CD14-positive monocyte (primary cell): ENCODE measurements around the gene RIC8A. TPM values are rescaled to one million over a fixed set of nuclear protein-coding genes. Genes with fewer than 3 reads are reported as not detected.

ENCODE experiments used
- DNase-seq, 3 donors: peaks; one replicate each; pipeline ENCODE4 v3.0.0-alpha.2; 2011 to 2022
- H2AFZ ChIP-seq: 2 replicates; pipeline ENCODE4 v1.6.0; 2012; ENCODE audit warnings: mild to moderate bottlenecking, low read depth, low read length, inconsistent platforms; ENCODE audit not compliant: insufficient read depth, poor library complexity, severe bottlenecking
- H3K27ac ChIP-seq, 2 donors: 1 replicate in 1 of 2; 2 replicates in 1 of 2; pipeline ENCODE4 v1.5.1; 2012 to 2013; ENCODE audit warnings: low read length in 2 of 2, control low read depth in 1 of 2, inconsistent platforms in 1 of 2, low read depth in 1 of 2, mild to moderate bottlenecking in 1 of 2
- H3K27me3 ChIP-seq, 2 donors: one replicate each; pipeline versions ENCODE4 v1.6.0 to v1.6.1; 2011 to 2013; ENCODE audit warnings: low read length in 2 of 2; ENCODE audit not compliant: control insufficient read depth in 2 of 2, insufficient read depth in 2 of 2
- H3K36me3 ChIP-seq, 2 donors: replicated peaks in 1 of 2; 1 replicate in 1 of 2; 2 replicates in 1 of 2; pipeline versions ENCODE4 v1.5.1 to v1.6.1; 2012 to 2013; ENCODE audit warnings: low read length in 2 of 2, control low read depth in 1 of 2, inconsistent platforms in 1 of 2, mild to moderate bottlenecking in 1 of 2; ENCODE audit not compliant: insufficient read depth in 2 of 2, control insufficient read depth in 1 of 2
- H3K4me1 ChIP-seq, 2 donors: 1 replicate in 1 of 2; 2 replicates in 1 of 2; pipeline versions ENCODE4 v1.5.1 to v1.6.1; 2012 to 2013; ENCODE audit warnings: low read length in 2 of 2, control low read depth in 1 of 2, inconsistent platforms in 1 of 2, mild to moderate bottlenecking in 1 of 2, moderate library complexity in 1 of 2; ENCODE audit not compliant: insufficient read depth in 2 of 2, control insufficient read depth in 1 of 2
- H3K4me2 ChIP-seq: replicated peaks from 2 replicates; pipeline ENCODE3; 2012; ENCODE audit warnings: low read length, moderate library complexity, mild to moderate bottlenecking; ENCODE audit not compliant: poor library complexity, severe bottlenecking; ENCODE audit errors: extremely low read depth
- H3K4me3 ChIP-seq, 3 experiments: fragments of 200-600 bp in 1 of 3; sonication (generic) in 1 of 3; replicated peaks in 1 of 3; 1 replicate in 2 of 3; 2 replicates in 1 of 3; pipeline ENCODE4 v1.5.1; 2011 to 2013; ENCODE audit warnings: low read length in 3 of 3, mild to moderate bottlenecking in 3 of 3, control low read depth in 2 of 3, low read depth in 2 of 3, inconsistent platforms in 1 of 3, moderate library complexity in 1 of 3
- H3K79me2 ChIP-seq: 2 replicates; pipeline ENCODE4 v1.6.0; 2012; ENCODE audit warnings: mild to moderate bottlenecking, control low read depth, inconsistent platforms, low read length, moderate library complexity; ENCODE audit not compliant: insufficient read depth
- H3K9ac ChIP-seq: 2 replicates; pipeline ENCODE4 v1.6.0; 2017; ENCODE audit warnings: low read length, mild to moderate bottlenecking; ENCODE audit not compliant: insufficient read depth, poor library complexity, severe bottlenecking
- H3K9me3 ChIP-seq, 2 donors: replicated peaks in 1 of 2; 1 replicate in 1 of 2; 2 replicates in 1 of 2; pipeline versions ENCODE4 v1.5.1 to v1.6.1; 2012 to 2013; ENCODE audit warnings: low read length in 2 of 2, control low read depth in 1 of 2; ENCODE audit not compliant: control insufficient read depth in 1 of 2, insufficient read depth in 1 of 2
- H4K20me1 ChIP-seq: 2 replicates; pipeline ENCODE4 v1.6.0; 2012; ENCODE audit warnings: mild to moderate bottlenecking, low read length, control low read depth, moderate library complexity; ENCODE audit not compliant: insufficient read depth
- H3K27ac Mint-ChIP-seq, 7 donors: one replicate each; pipeline ENCODE4 v1.8.0; 2020; ENCODE audit warnings: mild to moderate bottlenecking in 7 of 7, mixed read lengths in 7 of 7, moderate library complexity in 6 of 7, inconsistent platforms in 2 of 7
- H3K27me3 Mint-ChIP-seq, 3 donors: one replicate each; pipeline ENCODE4 v1.8.0; 2021 to 2022; ENCODE audit warnings: low read depth in 3 of 3, mild to moderate bottlenecking in 3 of 3, mixed read lengths in 3 of 3, moderate library complexity in 3 of 3, inconsistent platforms in 1 of 3
- H3K36me3 Mint-ChIP-seq, 2 donors: one replicate each; pipeline ENCODE4 v1.8.0; 2020; ENCODE audit warnings: mixed read lengths in 2 of 2, inconsistent platforms in 1 of 2, mild to moderate bottlenecking in 1 of 2
- H3K4me1 Mint-ChIP-seq: one replicate; pipeline ENCODE4 v1.8.0; 2020; ENCODE audit warnings: mild to moderate bottlenecking, mixed read lengths
- H3K4me3 Mint-ChIP-seq, 2 donors: one replicate each; pipeline ENCODE4 v1.8.0; 2020; ENCODE audit warnings: mild to moderate bottlenecking in 2 of 2, mixed read lengths in 2 of 2, moderate library complexity in 1 of 2
- H3K9me3 Mint-ChIP-seq, 7 donors: one replicate each; pipeline ENCODE4 v1.8.0; 2020 to 2022; ENCODE audit warnings: mixed read lengths in 7 of 7, mild to moderate bottlenecking in 6 of 7, moderate library complexity in 6 of 7, inconsistent platforms in 2 of 7
- WGBS: methylation state at CpG from one replicate; pipeline ENCODE4 v1.1.5; 2013; ENCODE audit warnings: missing lambda C conversion rate; ENCODE audit not compliant: insufficient coverage; 5-methylcytosine and 5-hydroxymethylcytosine counted together
- intact Hi-C, 2 donors: fragments of 100-400 bp; cut with micrococcal nuclease; formaldehyde crosslinking; loops; one replicate each; pipeline versions ENCODE4 v1.15.0 to v1.15.1; 2023
- polyA plus RNA-seq, 3 donors: library from polyadenylated mRNA; depleted of rRNA in 1 of 3; unstranded in 2 of 3; stranded (reverse) in 1 of 3; fragments of 300-500 nt in 2 of 3; fragments of >200 nt in 1 of 3; fragmentation: Illumina TruSeq in 2 of 3; gene quantifications; 1 replicate in 2 of 3; 2 replicates in 1 of 3; pipeline ENCODE4 v1.2.3, GENCODE V29; 2012 to 2021
- TF ChIP-seq, protein P1 (sequence below): fragments of 200-600 bp; IDR thresholded peaks from one replicate; pipeline ENCODE4 v1.8.0; 2022; ENCODE audit warnings: antibody characterized with exemption, mild to moderate bottlenecking

RIC8A gene
- polyA plus RNA-seq, 3 donors = 51.1 to 79.1 (median 56.5) TPM

DNA sequence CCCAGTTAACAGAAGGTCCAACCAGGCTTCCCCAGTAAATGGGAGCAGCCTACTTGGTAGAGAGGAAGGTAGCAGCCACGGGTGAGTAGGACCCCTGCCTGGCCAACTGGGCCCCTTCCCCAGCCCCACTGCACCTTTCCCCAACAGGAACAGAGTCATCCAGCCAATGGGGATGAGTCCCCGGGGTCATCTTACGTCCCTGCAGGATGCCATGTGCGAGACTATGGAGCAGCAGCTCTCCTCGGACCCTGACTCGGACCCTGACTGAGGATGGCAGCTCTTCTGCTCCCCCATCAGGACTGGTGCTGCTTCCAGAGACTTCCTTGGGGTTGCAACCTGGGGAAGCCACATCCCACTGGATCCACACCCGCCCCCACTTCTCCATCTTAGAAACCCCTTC lies 6.6 kb downstream of the RIC8A start:
- no peak overlapping the region for H3K27ac Mint-ChIP-seq
- Histone ChIP-seq H3K4me3 (no peak overlapping the region), H4K20me1 (peaks cover 53% of the 10 kb centered on the region), H3K36me3 (peaks cover 65 to 69% of the 10 kb centered on the region in 2 donors), H3K27me3 (no peaks in the 10 kb centered on the region), H2AFZ (no peak overlapping the region), H3K79me2 (peaks cover 19% of the 10 kb centered on the region), H3K9me3 (no peaks in the 10 kb centered on the region), H3K9ac (no peak overlapping the region), H3K27ac (no peak overlapping the region), H3K4me2 (no peak overlapping the region), H3K4me1 (peaks cover 13 to 18% of the 10 kb centered on the region in 2 donors)
- intact Hi-C loops = no loop called here
- H3K36me3 Mint-ChIP-seq = peaks cover 61 to 74% of the 10 kb centered on the region in 2 donors
- peaks cover 0 to 2% (median 2%) of the 10 kb centered on the region in 3 donors for H3K27me3 Mint-ChIP-seq
- H3K4me1 Mint-ChIP-seq = peaks cover 22% of the 10 kb centered on the region
- no peak overlapping the region for H3K4me3 Mint-ChIP-seq
- WGBS = 93% methylated on average over 6 of the region's 7 CpGs
- no peaks in the 10 kb centered on the region for H3K9me3 Mint-ChIP-seq
- DNase-seq = no peak
- TF ChIP-seq, protein P1, sequence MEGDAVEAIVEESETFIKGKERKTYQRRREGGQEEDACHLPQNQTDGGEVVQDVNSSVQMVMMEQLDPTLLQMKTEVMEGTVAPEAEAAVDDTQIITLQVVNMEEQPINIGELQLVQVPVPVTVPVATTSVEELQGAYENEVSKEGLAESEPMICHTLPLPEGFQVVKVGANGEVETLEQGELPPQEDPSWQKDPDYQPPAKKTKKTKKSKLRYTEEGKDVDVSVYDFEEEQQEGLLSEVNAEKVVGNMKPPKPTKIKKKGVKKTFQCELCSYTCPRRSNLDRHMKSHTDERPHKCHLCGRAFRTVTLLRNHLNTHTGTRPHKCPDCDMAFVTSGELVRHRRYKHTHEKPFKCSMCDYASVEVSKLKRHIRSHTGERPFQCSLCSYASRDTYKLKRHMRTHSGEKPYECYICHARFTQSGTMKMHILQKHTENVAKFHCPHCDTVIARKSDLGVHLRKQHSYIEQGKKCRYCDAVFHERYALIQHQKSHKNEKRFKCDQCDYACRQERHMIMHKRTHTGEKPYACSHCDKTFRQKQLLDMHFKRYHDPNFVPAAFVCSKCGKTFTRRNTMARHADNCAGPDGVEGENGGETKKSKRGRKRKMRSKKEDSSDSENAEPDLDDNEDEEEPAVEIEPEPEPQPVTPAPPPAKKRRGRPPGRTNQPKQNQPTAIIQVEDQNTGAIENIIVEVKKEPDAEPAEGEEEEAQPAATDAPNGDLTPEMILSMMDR = no peak

DNA sequence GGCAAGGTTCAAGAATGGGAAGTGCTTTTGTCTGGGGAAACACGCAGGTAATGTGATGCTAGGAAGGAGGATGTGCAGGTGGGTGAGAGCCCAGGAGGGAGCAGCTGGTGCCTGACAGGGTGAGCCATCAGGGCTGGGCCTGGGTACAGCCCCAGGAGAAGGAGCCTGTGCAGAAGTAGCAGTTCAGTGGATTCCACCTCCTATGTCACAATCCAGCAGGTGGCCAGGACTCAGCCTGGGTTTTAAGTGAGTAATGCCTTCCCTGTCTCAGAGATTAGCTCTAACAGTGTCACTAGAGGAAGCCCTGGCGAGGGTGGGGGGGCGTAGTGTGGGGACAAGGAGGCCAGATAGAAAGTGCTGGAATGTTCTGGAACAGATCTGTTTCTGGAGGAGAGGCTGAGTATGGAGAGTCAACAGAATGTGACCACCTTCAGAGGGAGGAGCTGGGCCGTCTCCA lies 8.1 kb downstream of the RIC8A start:
- Histone ChIP-seq H3K27ac (no peak overlapping the region), H3K4me3 (no peak overlapping the region), H3K9ac (no peak overlapping the region), H3K27me3 (no peaks in the 10 kb centered on the region), H3K4me2 (no peak overlapping the region), H3K4me1 (peaks cover 0 to 3% of the 10 kb centered on the region in 2 donors), H3K79me2 (peaks cover 3% of the 10 kb centered on the region), H2AFZ (no peak overlapping the region), H4K20me1 (peaks cover 37% of the 10 kb centered on the region), H3K36me3 (peaks cover 54 to 58% of the 10 kb centered on the region in 2 donors), H3K9me3 (no peaks in the 10 kb centered on the region)
- peaks cover 53 to 61% of the 10 kb centered on the region in 2 donors for H3K36me3 Mint-ChIP-seq
- peaks cover 8% of the 10 kb centered on the region for H3K4me1 Mint-ChIP-seq
- H3K4me3 Mint-ChIP-seq = no peak overlapping the region
- peaks cover 0 to 2% (median 2%) of the 10 kb centered on the region in 3 donors for H3K27me3 Mint-ChIP-seq
- WGBS = 83% methylated on average over 2 of the region's 4 CpGs
- TF ChIP-seq, protein P1 = no peak
- peak overlapping the region in 2 of 7 donors; percentile 38 to 69 for H3K27ac Mint-ChIP-seq
- intact Hi-C loops = no loop called here
- DNase-seq = no peak
- H3K9me3 Mint-ChIP-seq = no peaks in the 10 kb centered on the region
